GM12874 (cell line): Measurements from ENCODE around the gene PSMG1.

Experiments used
- TF ChIP-seq, protein P1 (sequence below): IDR thresholded peaks from 2 replicates; pipeline ENCODE4 v1.5.1; 2011; ENCODE audit warnings: low read depth, mild to moderate bottlenecking, control low read depth, low read length, moderate library complexity; ENCODE audit not compliant: insufficient read depth

PSMG1 gene

DNA sequence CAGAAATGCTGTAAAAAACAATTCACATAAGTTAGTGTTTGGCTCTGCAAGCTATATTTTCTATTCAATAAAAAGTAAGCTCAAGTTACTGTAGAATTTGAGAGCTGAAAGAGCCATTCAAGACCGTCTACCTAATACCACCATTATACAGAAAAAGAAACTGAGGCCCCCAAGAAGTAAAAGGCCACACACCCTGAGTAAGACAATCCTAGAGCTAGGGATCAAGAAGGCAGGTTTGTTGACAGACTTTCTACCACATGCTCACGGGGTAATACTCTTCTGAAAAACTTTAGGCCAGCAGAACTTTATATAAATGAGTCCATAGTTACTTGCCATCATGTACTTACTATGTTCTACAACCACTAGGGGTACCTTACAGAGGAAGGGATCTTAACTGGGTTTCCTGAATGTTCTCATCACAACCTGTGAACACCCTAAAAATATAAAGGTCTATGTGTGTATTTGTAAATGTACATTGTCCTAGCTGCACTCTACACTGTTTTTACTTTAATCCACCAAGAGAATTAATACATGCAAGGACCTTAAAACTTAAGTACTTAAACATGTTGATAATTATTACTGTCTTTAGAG lies 2.7 kb downstream of the PSMG1 start:
- TF ChIP-seq, protein P1, sequence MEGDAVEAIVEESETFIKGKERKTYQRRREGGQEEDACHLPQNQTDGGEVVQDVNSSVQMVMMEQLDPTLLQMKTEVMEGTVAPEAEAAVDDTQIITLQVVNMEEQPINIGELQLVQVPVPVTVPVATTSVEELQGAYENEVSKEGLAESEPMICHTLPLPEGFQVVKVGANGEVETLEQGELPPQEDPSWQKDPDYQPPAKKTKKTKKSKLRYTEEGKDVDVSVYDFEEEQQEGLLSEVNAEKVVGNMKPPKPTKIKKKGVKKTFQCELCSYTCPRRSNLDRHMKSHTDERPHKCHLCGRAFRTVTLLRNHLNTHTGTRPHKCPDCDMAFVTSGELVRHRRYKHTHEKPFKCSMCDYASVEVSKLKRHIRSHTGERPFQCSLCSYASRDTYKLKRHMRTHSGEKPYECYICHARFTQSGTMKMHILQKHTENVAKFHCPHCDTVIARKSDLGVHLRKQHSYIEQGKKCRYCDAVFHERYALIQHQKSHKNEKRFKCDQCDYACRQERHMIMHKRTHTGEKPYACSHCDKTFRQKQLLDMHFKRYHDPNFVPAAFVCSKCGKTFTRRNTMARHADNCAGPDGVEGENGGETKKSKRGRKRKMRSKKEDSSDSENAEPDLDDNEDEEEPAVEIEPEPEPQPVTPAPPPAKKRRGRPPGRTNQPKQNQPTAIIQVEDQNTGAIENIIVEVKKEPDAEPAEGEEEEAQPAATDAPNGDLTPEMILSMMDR: peak; percentile 30; the same call in 1 of the 2 replicates

DNA sequence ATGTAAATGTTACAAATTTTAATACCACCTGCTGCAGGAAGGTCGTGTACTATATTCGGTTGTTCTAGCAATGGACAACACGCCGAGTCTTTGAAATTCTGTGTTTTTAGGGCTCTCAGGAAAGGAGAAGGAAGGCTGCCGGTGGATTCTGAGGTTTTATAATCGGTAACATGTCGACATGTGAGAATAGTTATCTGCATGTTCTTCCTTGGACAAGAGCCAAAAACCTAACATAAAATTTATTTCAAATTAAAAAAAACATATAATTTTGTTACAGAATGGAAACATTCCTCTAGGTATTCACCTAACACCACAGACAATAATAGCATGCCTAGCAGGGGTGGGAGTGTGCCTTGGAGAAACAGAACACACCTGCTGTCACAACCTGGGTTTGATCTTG lies 4.8 kb downstream of the PSMG1 start:
- TF ChIP-seq, protein P1: no peak

DNA sequence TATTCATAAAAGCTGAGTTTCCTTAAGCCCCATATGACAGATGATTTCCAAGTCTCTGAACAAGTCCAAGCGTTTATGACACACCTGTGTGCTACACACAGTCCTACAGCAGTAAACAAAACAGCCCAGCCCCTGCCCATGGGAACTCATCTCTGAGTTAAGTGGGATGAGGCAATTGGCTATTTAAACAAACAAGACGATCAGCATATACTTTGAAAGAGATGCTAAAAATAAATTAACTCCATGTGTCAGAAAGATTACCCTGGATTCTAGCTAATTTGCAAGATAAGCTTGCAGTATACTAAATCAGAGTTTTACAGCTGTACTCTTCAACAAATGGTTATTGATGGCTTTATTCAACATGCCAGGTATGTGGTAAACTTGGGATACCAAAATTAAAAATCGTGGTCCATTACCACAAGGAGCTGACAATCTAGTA lies 7.0 kb downstream of the PSMG1 start:
- TF ChIP-seq, protein P1: no peak

DNA sequence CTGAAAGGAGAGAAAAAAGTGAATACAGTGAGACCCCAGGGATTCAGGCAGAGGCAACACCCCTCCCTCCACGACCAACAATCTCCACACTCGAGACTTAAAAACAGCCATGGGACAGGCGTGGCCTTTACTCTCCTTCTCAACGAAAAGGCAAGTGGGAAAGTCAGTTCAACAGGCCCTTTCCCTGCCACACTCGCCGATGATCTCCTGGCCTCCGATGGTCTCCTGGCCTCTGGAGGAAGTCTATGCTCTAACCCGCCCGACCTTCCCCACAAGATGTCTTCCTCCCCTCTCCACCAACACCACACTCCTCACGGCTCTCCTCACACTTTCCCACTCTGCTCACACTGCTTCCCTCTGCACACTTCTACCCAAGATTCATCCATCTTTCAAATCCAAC lies 7.6 kb downstream of the PSMG1 start:
- TF ChIP-seq, protein P1: no peak

DNA sequence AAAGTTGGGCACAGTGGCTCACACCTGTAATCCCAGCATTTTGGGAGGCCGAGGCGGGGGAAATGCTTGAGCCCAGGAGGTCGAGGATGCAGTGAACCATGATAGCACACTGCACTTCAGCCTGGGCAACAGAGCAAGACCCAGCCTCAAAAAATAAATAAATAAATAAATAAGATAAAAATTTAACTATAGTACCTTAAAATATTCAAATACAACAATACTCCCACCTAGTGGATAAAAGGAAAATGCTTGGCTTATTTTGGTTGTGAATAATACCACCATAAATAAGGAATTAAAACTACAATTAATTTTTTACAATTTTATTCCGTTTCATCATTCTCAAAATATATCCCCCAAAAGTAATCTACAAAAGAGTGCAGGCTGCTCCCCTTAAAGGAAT lies 8.1 kb downstream of the PSMG1 start:
- TF ChIP-seq, protein P1: 0 out of 2 replicates have a peak, but pooled peaks have one; percentile 0

DNA sequence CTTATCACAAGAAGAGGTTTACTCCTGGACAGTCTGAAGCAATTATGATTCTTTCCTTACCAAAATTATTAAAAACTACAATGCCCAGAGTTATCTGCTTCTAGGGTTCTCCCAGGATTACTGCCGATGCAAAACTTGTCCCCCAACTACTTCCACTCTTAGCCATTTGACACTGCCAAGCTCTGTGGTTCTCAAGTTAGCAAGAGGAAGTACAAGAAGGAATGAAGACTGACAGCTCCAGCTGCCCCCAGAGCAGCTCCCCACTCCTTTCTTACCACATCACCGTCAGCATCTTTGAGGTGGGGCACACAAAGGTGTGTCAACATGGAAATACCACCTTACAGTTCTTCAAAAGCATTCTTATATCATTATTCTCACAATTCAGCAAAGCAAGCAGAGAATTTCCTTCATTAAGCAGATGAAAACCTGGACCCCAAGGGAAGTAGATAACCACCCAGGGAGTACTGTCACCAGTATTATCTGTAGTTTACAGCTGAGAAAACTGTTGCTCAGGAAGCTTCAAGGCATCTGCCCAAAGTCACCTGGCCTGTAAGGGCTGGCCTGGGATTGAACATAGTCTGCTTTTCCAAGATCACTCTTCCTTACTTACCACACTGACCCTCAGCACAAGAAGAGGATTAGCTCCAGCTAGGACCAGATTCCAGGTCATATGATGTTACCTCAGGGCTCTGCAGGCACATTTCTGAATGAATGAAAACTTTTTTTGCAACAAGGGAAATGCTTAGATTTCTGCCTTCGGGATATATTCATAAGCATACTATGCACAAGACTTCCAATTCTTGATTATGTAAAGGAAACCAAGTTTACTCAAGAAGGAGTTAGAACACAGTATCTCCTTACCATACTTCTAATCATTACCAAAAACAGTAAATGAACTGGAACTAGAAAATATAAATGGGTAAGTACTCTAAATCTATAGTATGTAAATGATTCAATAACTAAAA lies 9.3 kb downstream of the PSMG1 start:
- TF ChIP-seq, protein P1: no peak

DNA sequence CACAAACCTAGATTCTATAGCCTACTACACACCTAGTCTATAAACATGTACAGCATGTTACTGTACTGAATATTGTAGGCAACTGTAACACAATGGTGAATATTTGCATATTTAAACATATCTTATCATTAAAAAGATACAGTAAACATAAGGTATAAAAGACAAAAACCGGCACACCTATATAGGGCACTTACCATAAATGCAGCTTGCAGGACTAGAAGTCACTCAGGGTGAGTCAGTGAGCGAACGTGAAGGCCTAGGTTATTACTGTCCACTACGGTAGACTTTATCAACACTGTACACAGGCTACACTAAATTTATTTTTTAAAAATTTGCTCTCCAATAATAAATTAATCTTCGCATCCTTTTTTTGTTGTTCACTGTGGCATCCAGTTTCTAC lies 13.3 kb downstream of the PSMG1 start:
- TF ChIP-seq, protein P1: no peak
